Measurements from ENCODE around the gene BLMH. TPM values are rescaled to one million over a fixed set of nuclear protein-coding genes. Genes with fewer than 3 reads are reported as not detected.
"Not testable (repeated sequence)": the region's sequence is repeated elsewhere in the genome, so short reads cannot be mapped to it uniquely, and the experiment has no call there.

The BLMH gene
- polyA plus RNA-seq, 1 experiment, result 20.3 TPM

DNA sequence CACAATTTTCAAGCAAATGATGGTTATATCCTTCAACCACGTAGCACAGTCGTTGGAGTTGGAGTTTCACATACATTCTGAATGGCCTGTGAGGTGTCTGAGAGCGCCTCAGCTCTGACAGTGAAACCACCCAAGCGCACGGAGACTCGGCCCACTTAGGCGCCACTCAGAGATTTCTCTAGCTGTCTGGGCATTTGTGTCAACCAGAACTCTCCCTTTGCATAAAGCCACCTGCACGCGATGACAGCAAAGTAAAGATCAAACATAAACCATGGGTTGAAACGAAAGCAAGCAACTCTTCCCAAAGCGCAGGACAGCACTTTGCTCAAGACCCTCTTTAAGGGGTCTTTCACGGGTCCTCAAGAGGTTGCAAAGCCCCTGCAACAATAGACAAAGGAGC lies 56.8 kb downstream of the BLMH start:
- H3K27ac ChIP-seq (ENCODE audit: low read depth, low read length), result no peak overlapping the region
- POLR2A ChIA-PET, result no interaction called here
- H3K27me3 ChIP-seq (ENCODE audit: control insufficient read depth, insufficient read depth, low read length), result peaks cover 80% of the 10 kb centered on the region
- no peak for DNase-seq (ENCODE audit: low read depth, low spot score)
- CTCF ChIA-PET, result interaction anchor here (0.6 kb wide), 1 partner anchor 81 kb away, joined by 6 read pairs; no protein-coding TSS in a partner anchor
- H3K9me3 ChIP-seq (ENCODE audit: control insufficient read depth, insufficient read depth, low read length), result peaks cover 4% of the 10 kb centered on the region; the same call in 1 of the 2 replicates
- peak overlapping the region; percentile 56 for H3K4me3 ChIP-seq (ENCODE audit: low read depth, low read length)
- TF ChIP-seq, protein P1, sequence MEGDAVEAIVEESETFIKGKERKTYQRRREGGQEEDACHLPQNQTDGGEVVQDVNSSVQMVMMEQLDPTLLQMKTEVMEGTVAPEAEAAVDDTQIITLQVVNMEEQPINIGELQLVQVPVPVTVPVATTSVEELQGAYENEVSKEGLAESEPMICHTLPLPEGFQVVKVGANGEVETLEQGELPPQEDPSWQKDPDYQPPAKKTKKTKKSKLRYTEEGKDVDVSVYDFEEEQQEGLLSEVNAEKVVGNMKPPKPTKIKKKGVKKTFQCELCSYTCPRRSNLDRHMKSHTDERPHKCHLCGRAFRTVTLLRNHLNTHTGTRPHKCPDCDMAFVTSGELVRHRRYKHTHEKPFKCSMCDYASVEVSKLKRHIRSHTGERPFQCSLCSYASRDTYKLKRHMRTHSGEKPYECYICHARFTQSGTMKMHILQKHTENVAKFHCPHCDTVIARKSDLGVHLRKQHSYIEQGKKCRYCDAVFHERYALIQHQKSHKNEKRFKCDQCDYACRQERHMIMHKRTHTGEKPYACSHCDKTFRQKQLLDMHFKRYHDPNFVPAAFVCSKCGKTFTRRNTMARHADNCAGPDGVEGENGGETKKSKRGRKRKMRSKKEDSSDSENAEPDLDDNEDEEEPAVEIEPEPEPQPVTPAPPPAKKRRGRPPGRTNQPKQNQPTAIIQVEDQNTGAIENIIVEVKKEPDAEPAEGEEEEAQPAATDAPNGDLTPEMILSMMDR (IDR thresholded peaks at IDR 0.05; ENCODE audit: low read depth, low read length), result no peak

DNA sequence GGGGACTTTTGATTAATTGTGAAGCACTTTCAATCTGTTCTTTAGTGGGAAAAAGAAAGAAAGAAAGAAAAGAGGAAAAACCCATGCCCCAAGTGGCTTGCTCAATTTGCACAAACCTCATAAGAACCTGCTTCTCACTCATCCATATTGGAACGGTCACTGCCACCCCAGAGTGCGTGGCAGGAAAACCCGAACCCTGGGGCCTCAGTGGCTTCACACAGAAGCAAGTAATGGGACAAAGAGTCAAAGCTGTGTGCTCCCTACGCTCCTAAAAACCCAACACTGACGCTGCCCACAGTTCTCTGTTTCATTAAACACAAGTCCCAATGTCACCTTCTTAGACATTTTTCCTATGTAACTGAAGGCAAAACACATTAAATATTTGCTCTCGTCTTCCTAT lies 57.4 kb downstream of the BLMH start:
- POLR2A ChIA-PET, result no interaction called here
- CTCF ChIA-PET, result interaction anchor here (0.6 kb wide), 1 partner anchor 82 kb away, joined by 6 read pairs; no protein-coding TSS in a partner anchor
- TF ChIP-seq, protein P1 (IDR thresholded peaks at IDR 0.05; ENCODE audit: low read depth, low read length), result no peak

DNA sequence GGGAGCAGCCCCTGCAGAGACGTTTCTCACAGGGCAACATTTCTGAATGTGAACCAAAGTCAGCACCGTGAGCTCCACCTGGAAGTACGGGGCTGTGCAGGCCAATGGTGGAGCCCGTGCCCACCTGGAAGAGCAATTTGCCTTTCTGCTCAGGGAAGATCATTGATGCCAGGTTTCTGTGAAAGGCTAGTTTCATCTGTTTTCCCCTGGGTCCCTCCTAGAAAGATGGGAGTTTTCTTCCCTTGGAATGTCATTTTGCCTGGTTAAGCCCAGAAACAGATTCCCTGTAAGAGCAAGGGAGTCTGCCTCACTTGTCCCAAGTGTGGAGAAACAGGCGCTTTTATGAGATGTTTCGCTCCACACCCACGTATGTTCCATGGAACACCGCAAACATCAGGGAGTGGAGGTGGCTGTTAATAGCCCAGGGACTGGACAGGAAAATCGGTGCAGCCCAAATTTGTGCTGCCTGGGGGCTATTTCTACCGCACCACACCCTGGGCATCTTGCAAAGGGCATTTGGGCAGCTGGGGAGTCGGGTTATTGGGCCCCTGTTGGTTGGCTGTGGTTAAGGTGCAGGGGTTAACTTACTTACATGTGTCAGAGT lies 58.8 kb downstream of the BLMH start:
- 0 out of 2 replicates have a peak, but pooled peaks cover 3% of the 10 kb centered on the region for H3K9me3 ChIP-seq (ENCODE audit: control insufficient read depth, insufficient read depth, low read length)
- peaks cover 75% of the 10 kb centered on the region for H3K27me3 ChIP-seq (ENCODE audit: control insufficient read depth, insufficient read depth, low read length)
- DNase-seq (ENCODE audit: low read depth, low spot score), result no peak
- POLR2A ChIA-PET, result no interaction called here
- H3K4me3 ChIP-seq (ENCODE audit: low read depth, low read length), result no peak overlapping the region
- CTCF ChIA-PET, result no interaction called here
- TF ChIP-seq, protein P1 (IDR thresholded peaks at IDR 0.05; ENCODE audit: low read depth, low read length), result no peak
- H3K27ac ChIP-seq (ENCODE audit: low read depth, low read length), result no peak overlapping the region

More for the DNA sequence above, 57.4 kb downstream of the BLMH start:
- DNase-seq (ENCODE audit: low read depth, low spot score), result no peak
- H3K27me3 ChIP-seq (ENCODE audit: control insufficient read depth, insufficient read depth, low read length), result peaks cover 82% of the 10 kb centered on the region
- H3K9me3 ChIP-seq (ENCODE audit: control insufficient read depth, insufficient read depth, low read length), result 0 out of 2 replicates have a peak, but pooled peaks cover 3% of the 10 kb centered on the region
- H3K27ac ChIP-seq (ENCODE audit: low read depth, low read length), result no peak overlapping the region
- no peak overlapping the region for H3K4me3 ChIP-seq (ENCODE audit: low read depth, low read length)

DNA sequence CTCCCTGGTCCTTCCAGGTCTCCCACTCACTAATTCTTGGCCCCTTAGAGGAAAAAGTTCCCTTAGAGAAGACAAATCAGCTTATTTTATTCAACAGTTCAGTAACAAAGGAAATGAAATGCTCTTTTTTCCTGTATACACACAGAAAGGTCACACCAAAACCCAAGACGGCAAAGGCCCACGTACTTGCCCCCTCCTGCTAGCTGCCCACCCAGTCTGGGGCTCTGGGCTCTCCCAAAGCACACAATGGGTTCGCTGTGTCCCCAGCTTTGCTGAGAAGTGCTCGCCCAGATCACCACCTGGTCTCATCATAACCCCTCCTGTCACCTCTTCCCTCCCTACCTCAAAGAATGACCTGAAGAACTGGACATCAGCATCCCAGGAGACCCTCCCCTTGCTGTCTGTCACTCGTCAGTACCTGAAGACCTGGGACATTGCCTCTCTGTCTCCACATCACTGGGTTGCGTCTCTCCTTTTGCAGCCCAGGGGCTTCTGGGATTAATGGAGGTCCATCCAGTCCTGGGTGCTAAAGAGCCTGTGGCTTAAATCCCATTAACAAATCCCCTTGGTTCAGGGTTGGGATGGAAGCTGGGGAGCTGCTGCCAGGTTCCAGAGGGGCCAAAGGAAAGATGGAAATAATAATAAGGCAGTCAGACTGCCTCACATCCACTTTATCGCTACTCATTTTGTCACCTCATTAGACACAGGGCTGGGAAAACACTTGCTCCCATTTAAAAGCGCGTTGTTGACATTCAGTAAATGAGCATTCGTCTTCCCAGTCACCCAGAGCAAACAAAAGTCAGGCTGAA lies 59.5 kb downstream of the BLMH start:
- no peak overlapping the region for H3K4me3 ChIP-seq (ENCODE audit: low read depth, low read length)
- H3K9me3 ChIP-seq (ENCODE audit: control insufficient read depth, insufficient read depth, low read length), result 0 out of 2 replicates have a peak, but pooled peaks cover 3% of the 10 kb centered on the region
- H3K27me3 ChIP-seq (ENCODE audit: control insufficient read depth, insufficient read depth, low read length), result peaks cover 69% of the 10 kb centered on the region
- ChIA-PET POLR2A (no interaction called here), CTCF (interaction anchor here (0.9 kb wide), 1 partner anchor 128 kb away, joined by 4 read pairs; no protein-coding TSS in a partner anchor)
- TF ChIP-seq, protein P1 (IDR thresholded peaks at IDR 0.05; ENCODE audit: low read depth, low read length), result no peak
- H3K27ac ChIP-seq (ENCODE audit: low read depth, low read length), result no peak overlapping the region
- DNase-seq (ENCODE audit: low read depth, low spot score), result no peak

DNA sequence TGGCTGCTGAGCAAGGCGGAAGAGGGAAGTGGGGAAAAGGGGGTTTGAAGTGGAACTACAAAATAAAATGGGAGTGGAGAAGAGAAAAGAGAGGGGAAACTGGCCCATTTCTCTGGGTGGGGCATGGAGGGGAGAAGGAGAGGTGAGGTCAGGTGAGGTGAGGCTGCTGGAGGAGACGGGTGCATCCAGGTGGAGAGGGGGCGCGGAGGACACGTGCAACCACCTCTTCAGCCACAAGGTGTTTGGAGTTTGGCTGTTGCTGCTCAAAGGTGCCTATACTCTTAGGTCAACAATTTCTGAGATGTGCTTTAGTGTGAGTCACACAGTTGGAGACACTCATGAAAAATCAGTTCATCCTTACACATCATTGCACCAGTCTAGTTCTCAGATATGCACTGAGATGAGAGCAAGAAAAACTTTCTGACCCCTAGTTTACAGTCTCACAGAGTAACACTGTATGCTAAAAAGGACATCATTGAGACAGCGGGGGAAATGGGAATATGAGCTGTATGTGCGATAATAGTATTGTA lies 61.1 kb downstream of the BLMH start:
- DNase-seq (ENCODE audit: low read depth, low spot score), result no peak
- H3K9me3 ChIP-seq (ENCODE audit: control insufficient read depth, insufficient read depth, low read length), result no peaks in the 10 kb centered on the region
- POLR2A ChIA-PET, result no interaction called here

DNA sequence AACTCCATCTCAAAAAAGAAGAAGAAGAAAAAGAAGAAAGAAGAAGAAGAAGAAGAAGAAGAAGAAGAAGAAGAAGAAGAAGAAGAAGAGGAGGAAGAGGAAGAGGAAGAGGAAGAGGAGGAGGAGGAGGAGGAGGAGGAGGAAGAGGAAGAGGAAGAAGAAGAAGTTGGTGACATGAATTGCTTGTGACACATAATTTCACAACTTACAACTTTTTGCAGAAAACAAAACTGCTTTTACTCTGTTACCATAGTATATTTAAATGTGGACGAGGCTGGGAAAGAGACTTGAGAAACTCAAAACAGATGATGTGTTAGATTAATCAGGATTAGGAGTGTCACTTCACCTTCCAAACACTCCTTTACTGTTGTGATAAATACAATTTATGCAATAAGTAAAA lies 61.7 kb downstream of the BLMH start:
- DNase-seq (ENCODE audit: low read depth, low spot score); H3K27ac ChIP-seq (ENCODE audit: low read depth, low read length); POLR2A ChIA-PET; H3K9me3 ChIP-seq (ENCODE audit: control insufficient read depth, insufficient read depth, low read length); H3K4me3 ChIP-seq (ENCODE audit: low read depth, low read length); CTCF ChIA-PET: not testable (repeated sequence)
- H3K27me3 ChIP-seq (ENCODE audit: control insufficient read depth, insufficient read depth, low read length), result peaks cover 62% of the 10 kb centered on the region

More for the DNA sequence above, 61.1 kb downstream of the BLMH start:
- H3K27me3 ChIP-seq (ENCODE audit: control insufficient read depth, insufficient read depth, low read length), result peaks cover 61% of the 10 kb centered on the region
- CTCF ChIA-PET, result no interaction called here
- H3K4me3 ChIP-seq (ENCODE audit: low read depth, low read length), result no peak overlapping the region
- H3K27ac ChIP-seq (ENCODE audit: low read depth, low read length), result no peak overlapping the region
- TF ChIP-seq, protein P1 (IDR thresholded peaks at IDR 0.05; ENCODE audit: low read depth, low read length), result no peak

Measured in AG04450 (cell line).